GM19467 (cell line): ENCODE results near the gene TBC1D9B.
"Not testable (repeated sequence)": the region's sequence is repeated elsewhere in the genome, so short reads cannot be mapped to it uniquely, and the experiment has no call there.

Experiments used
- ATAC-seq: cut with Tn5 transposase; IDR thresholded peaks from one replicate; pipeline ENCODE4 v1.9.1; 2021; ENCODE audit warnings: mild to moderate bottlenecking, moderate library complexity; ENCODE audit not compliant: unreplicated experiment

The TBC1D9B gene

DNA sequence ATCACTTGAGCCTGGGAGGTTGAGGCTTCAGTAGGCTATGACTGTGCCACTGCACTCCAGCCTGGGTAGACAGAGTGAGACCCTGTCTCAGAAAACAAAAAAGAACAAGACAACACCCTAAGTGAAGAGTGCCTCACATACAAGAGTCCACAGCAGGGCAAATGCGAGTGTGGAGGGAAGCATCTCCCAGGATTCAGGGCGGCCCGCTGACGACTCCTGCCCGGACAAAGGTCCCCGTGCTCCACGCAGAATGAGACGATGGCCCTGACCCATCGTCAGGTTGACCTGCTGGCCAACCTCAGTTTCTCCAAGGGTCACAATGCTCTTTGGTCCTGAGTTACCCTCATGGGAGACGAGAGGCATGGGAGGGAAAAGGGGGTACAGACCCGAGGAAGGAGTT is 67.4 kb downstream of the TBC1D9B start:
- no peak for ATAC-seq

DNA sequence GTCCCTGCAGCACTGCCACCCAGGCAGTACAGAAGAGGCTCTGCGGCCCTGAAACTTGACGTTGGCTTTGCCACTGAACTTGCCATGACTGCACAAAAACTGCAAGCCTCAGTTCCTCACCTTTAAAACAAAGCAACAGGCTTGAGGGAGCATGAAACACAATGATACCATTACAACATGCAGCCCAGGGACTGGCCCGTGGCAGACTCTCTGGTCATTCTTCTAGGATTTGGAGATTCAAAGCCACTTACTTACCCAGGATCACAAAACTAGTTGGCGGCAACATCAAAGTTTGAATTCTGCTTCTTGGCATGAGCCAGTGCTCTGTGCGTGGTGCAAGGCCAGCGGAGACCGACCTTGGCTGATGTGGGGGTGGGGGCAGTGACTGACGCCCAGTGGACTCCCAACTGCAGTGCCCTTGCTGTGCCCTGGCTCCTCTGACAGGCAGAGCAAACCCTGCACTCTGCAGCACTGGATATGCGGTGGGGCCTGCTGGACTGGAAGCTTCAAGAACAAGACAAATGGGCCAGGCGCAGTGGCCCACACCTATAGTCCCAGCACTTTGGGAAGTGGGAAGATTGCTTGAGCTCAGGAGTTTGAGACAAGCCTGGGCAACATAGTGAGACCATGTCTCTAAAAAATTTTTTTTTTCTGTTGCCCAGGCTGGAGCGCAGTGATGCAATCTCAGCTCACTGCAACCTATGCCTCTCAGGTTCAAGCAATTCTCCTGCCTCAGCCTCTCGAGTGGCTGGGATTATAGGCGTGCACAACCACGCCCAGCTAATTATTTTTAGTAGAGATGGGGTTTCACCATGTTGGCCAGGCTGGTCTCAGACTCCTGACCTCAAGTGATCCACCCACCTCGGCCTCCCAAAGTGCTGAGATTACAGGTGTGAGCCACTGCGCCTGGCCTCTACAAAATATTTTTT is 68.1 kb downstream of the TBC1D9B start:
- ATAC-seq: no peak

DNA sequence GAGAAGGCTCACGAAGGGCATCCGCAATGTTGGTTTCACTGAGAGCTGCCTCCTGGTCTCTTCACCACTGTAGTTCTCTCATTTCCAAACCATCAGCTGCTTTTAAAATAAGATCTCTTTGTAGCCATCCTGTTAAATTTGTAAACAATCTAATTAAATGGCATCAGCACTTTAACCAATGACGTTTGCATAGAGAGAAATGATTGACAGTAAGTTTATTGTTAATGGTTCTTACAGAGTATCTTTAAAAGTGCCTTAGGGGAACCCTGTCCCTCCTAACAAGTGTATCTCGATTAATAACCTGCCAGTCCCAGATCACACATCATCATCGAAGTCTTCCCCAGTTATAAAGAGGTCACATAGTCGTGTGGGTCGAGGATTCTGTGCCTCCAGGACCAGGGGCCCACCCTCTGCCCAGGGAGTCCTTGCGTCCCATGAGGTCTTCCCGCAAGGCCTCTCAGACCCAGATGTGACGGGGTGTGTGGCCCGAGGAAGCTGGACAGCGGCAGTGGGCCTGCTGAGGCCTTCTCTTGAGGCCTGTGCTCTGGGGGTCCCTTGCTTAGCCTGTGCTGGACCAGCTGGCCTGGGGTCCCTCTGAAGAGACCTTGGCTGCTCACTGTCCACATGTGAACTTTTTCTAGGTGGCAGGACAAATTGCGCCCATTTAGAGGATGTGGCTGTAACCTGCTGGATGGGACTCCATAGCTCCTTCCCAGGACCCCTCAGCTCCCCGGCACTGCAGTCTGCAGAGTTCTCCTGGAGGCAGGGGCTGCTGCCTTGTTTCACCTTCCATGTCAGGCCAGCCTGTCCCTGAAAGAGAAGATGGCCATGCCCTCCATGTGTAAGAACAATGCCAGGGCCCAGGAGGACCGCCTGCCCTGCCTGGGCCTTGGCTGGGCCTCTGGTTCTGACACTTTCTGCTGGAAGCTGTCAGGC is 70.4 kb downstream of the TBC1D9B start:
- no peak for ATAC-seq

DNA sequence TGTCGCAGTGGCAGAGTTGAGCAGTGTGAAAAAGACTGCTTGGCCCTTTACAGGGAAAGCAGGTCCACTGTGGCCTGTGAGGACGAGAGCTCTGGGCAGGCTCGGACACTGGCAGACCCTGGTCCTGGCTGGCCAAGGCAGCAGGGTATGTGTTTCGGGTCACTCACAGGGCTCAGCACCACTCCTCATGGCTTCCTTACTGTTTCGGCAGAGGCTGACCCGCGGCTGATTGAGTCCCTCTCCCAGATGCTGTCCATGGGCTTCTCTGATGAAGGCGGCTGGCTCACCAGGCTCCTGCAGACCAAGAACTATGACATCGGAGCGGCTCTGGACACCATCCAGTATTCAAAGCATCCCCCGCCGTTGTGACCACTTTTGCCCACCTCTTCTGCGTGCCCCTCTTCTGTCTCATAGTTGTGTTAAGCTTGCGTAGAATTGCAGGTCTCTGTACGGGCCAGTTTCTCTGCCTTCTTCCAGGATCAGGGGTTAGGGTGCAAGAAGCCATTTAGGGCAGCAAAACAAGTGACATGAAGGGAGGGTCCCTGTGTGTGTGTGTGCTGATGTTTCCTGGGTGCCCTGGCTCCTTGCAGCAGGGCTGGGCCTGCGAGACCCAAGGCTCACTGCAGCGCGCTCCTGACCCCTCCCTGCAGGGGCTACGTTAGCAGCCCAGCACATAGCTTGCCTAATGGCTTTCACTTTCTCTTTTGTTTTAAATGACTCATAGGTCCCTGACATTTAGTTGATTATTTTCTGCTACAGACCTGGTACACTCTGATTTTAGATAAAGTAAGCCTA is 71.3 kb downstream of the TBC1D9B start:
- ATAC-seq: no peak

DNA sequence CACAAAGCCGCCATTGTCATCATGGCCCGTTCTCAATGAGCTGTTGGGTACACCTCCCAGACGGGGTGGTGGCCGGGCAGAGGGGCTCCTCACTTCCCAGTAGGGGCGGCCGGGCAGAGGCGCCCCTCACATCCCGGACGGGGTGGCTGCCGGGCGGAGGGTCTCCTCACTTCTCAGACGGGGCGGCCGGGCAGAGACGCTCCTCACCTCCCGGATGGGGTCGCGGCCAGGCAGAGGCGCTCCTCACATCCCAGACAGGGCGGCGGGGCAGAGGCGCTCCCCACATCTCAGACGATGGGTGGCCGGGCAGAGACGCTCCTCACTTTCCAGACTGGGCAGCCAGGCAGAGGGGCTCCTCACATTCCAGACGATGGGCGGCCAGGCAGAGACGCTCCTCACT is 72.8 kb downstream of the TBC1D9B start:
- not testable (repeated sequence) for ATAC-seq

- ATAC-seq: no peak
Measured at GRCh38 chr5:179834120-179834519, 73.6 kb downstream of the TBC1D9B start.

- ATAC-seq: no peak
Measured at GRCh38 chr5:179833709-179834070, 74.0 kb downstream of the TBC1D9B start.

DNA sequence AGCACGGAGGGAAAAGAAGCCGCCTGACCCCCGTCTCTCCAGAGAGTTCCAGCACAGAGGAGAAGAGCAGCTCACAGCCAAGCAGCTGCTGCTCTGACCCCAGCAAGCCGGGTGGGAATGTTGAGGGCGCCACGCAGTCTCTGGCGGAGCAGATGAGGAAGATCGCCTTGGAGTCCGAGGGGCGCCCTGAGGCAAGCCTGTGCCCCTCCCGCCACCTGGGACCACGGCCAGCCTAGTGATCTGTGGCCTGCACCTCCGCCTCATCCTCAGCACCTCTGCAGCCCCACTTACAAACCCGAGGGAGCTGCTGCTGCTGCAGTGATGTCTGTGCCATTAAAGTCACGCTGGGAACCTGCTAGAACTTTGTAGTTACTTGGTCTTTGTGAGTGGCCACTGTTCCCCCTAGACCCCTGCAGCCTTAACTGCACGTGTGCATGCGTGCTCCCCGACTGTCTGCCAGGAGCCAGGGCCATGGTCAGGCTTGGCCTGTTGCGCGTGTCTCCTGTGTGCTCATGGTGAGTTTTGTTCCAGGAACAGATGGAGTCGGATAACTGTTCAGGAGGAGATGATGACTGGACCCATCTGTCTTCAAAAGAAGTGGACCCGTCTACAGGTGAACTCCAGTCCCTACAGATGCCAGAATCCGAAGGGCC is 74.5 kb downstream of the TBC1D9B start:
- ATAC-seq: no peak

DNA sequence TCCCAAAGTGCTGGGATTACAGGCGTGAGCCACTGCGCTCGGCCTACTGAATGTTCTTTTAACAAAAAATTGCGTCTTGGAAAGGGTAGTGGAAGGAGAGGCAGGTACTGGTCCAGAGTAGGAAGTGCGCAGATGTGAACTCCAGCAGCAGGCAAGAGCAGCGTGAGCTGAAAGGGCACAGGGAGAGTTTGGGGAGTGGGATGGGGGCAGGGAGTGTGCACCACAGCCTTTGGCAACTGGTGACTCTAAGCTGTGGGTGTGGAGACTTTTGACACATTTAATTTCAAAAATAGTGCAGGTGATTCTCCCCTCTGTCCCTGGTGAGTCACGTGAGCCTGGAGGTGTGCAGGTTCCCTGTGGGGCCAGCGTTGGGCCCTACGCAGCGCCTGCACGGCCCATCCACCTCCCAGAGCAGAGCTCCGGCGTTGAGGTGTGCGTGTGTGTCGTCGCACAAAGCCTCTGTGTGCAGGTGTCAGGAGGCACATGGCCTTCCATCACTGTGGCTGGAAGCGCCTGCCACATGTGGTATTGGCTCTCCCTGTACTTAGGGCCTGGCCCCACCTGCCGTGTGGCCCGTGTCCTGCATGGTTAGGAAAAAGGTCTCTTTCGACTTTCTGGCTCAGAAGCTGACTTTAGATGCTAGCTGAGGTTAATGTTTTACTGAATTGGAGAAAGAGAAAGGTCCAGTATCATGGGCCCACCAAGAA is 75.5 kb downstream of the TBC1D9B start:
- ATAC-seq: no peak

- ATAC-seq: no peak
Measured at GRCh38 chr5:179830818-179831468, 76.8 kb downstream of the TBC1D9B start.

- no peak for ATAC-seq
Measured at GRCh38 chr5:179829732-179830435, 77.8 kb downstream of the TBC1D9B start.

- ATAC-seq: no peak
Measured at GRCh38 chr5:179828756-179829421, 78.8 kb downstream of the TBC1D9B start.

GRCh38 chr5:179827680-179828079 is 80.0 kb downstream of the TBC1D9B start:
- no peak for ATAC-seq

GRCh38 chr5:179825655-179826182 is 82.0 kb downstream of the TBC1D9B start:
- ATAC-seq: no peak

- ATAC-seq: no peak
Measured at GRCh38 chr5:179824745-179825112, 83.0 kb downstream of the TBC1D9B start.

DNA sequence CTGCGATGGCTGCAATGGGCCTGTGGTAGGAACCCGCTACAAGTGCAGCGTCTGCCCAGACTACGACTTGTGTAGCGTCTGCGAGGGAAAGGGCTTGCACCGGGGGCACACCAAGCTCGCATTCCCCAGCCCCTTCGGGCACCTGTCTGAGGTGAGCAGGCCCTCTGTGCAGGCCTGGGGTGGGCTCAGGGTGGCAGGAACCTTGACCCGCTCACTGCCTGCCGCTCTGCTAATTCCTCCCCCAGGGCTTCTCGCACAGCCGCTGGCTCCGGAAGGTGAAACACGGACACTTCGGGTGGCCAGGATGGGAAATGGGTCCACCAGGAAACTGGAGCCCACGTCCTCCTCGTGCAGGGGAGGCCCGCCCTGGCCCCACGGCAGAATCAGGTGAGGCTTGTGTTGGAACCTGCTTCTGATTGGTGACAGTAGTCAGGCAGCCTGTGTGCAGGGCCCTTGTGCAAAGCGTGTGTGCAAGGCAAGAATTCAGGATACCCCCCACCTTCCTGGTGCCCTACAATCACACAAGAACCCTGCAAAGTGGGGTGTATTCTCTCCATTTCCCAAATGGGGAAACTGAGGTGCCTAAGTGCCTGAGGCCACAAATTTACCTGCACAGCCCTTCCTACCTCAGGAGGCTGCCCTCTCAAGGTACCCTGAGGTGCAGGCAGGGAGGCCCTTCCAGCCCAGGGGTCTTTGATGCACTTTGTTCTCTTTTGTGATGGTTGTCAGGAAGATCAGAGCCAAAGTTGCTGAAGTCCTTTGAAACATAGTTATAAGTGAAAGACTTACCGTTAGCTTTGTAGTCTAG is 83.6 kb downstream of the TBC1D9B start:
- no peak for ATAC-seq

GRCh38 chr5:179822444-179822990 is 85.2 kb downstream of the TBC1D9B start:
- no peak for ATAC-seq
